ENCODE measurements around the gene OCIAD1.

- TF ChIP-seq CTCF (IDR thresholded peaks at IDR 0.05) (no peak), POLR2A (IDR thresholded peaks at IDR 0.05) (no peak)
Observed at GRCh38 chr4:48781968-48782367, 48.9 kb upstream of the OCIAD1 start.

Data from adrenal gland (tissue), 5 donors.